ENCODE measurements around the gene MAGI2.

Gene MAGI2

GRCh38 chr7:79337717-79338116, 115.8 kb downstream of the MAGI2 start:
- no peaks in the 10 kb centered on the region for H3K36me3 ChIP-seq (ENCODE audit: control insufficient read depth, insufficient read depth, low read length, severe bottlenecking)
- H3K9ac ChIP-seq (ENCODE audit: low read length): no peak overlapping the region
- peaks cover under 1% of the 10 kb centered on the region for H3K4me1 ChIP-seq (ENCODE audit: control insufficient read depth, insufficient read depth, low read length)
- no peak for DNase-seq (ENCODE audit: low read depth)
- no peak overlapping the region for H3K4me3 ChIP-seq (ENCODE audit: low read length)
- no peaks in the 10 kb centered on the region for H3K9me3 ChIP-seq (ENCODE audit: control insufficient read depth, low read length)
- no peaks in the 10 kb centered on the region for H3K27me3 ChIP-seq (replicated peaks; ENCODE audit: control insufficient read depth, insufficient read depth, low read length)

- Histone ChIP-seq H3K9me3 (ENCODE audit: control insufficient read depth, low read length) (no peaks in the 10 kb centered on the region), H3K4me3 (ENCODE audit: low read length) (no peak overlapping the region), H3K27me3 (replicated peaks; ENCODE audit: control insufficient read depth, insufficient read depth, low read length) (no peaks in the 10 kb centered on the region), H3K4me1 (ENCODE audit: control insufficient read depth, insufficient read depth, low read length) (peaks cover 7% of the 10 kb centered on the region), H3K9ac (ENCODE audit: low read length) (no peak overlapping the region), H3K36me3 (ENCODE audit: control insufficient read depth, insufficient read depth, low read length, severe bottlenecking) (no peaks in the 10 kb centered on the region)
- DNase-seq (ENCODE audit: low read depth): no peak
Observed at GRCh38 chr7:79334841-79335240, 118.6 kb downstream of the MAGI2 start.

- no peak overlapping the region for H3K4me3 ChIP-seq (ENCODE audit: low read length)
- no peaks in the 10 kb centered on the region for H3K9me3 ChIP-seq (ENCODE audit: control insufficient read depth, low read length)
- no peaks in the 10 kb centered on the region for H3K36me3 ChIP-seq (ENCODE audit: control insufficient read depth, insufficient read depth, low read length, severe bottlenecking)
- H3K9ac ChIP-seq (ENCODE audit: low read length): no peak overlapping the region
- H3K4me1 ChIP-seq (ENCODE audit: control insufficient read depth, insufficient read depth, low read length): peaks cover 7% of the 10 kb centered on the region
- no peak for DNase-seq (ENCODE audit: low read depth)
- H3K27me3 ChIP-seq (replicated peaks; ENCODE audit: control insufficient read depth, insufficient read depth, low read length): no peaks in the 10 kb centered on the region
Observed at GRCh38 chr7:79334334-79334733, 119.1 kb downstream of the MAGI2 start.

- peak; percentile 55 for DNase-seq (ENCODE audit: low read depth)
- H3K9me3 ChIP-seq (ENCODE audit: control insufficient read depth, low read length): no peaks in the 10 kb centered on the region
- H3K4me1 ChIP-seq (ENCODE audit: control insufficient read depth, insufficient read depth, low read length): peaks cover 7% of the 10 kb centered on the region
- no peak overlapping the region for H3K9ac ChIP-seq (ENCODE audit: low read length)
- H3K27me3 ChIP-seq (replicated peaks; ENCODE audit: control insufficient read depth, insufficient read depth, low read length): no peaks in the 10 kb centered on the region
- no peaks in the 10 kb centered on the region for H3K36me3 ChIP-seq (ENCODE audit: control insufficient read depth, insufficient read depth, low read length, severe bottlenecking)
- no peak overlapping the region for H3K4me3 ChIP-seq (ENCODE audit: low read length)
Observed at GRCh38 chr7:79332091-79332490, 121.4 kb downstream of the MAGI2 start.

- Histone ChIP-seq H3K4me1 (ENCODE audit: control insufficient read depth, insufficient read depth, low read length) (peaks cover 7% of the 10 kb centered on the region), H3K36me3 (ENCODE audit: control insufficient read depth, insufficient read depth, low read length, severe bottlenecking) (no peaks in the 10 kb centered on the region), H3K9ac (ENCODE audit: low read length) (no peak overlapping the region), H3K9me3 (ENCODE audit: control insufficient read depth, low read length) (no peaks in the 10 kb centered on the region), H3K4me3 (ENCODE audit: low read length) (no peak overlapping the region), H3K27me3 (replicated peaks; ENCODE audit: control insufficient read depth, insufficient read depth, low read length) (no peaks in the 10 kb centered on the region)
- DNase-seq (ENCODE audit: low read depth): no peak
Observed at GRCh38 chr7:79329464-79329863, 124.0 kb downstream of the MAGI2 start.

GRCh38 chr7:79320741-79321473, 132.6 kb downstream of the MAGI2 start:
- Histone ChIP-seq H3K36me3 (ENCODE audit: control insufficient read depth, insufficient read depth, low read length, severe bottlenecking) (no peaks in the 10 kb centered on the region), H3K9ac (ENCODE audit: low read length) (no peak overlapping the region), H3K27me3 (replicated peaks; ENCODE audit: control insufficient read depth, insufficient read depth, low read length) (no peaks in the 10 kb centered on the region), H3K9me3 (ENCODE audit: control insufficient read depth, low read length) (no peaks in the 10 kb centered on the region), H3K4me1 (ENCODE audit: control insufficient read depth, insufficient read depth, low read length) (peaks cover 12% of the 10 kb centered on the region), H3K4me3 (ENCODE audit: low read length) (no peak overlapping the region)
- DNase-seq (ENCODE audit: low read depth): peak; percentile 24

- H3K27me3 ChIP-seq (replicated peaks; ENCODE audit: control insufficient read depth, insufficient read depth, low read length): no peaks in the 10 kb centered on the region
- H3K4me3 ChIP-seq (ENCODE audit: low read length): no peak overlapping the region
- peak; percentile 18 for DNase-seq (ENCODE audit: low read depth)
- no peaks in the 10 kb centered on the region for H3K9me3 ChIP-seq (ENCODE audit: control insufficient read depth, low read length)
- H3K36me3 ChIP-seq (ENCODE audit: control insufficient read depth, insufficient read depth, low read length, severe bottlenecking): no peaks in the 10 kb centered on the region
- H3K4me1 ChIP-seq (ENCODE audit: control insufficient read depth, insufficient read depth, low read length): peaks cover 12% of the 10 kb centered on the region
- no peak overlapping the region for H3K9ac ChIP-seq (ENCODE audit: low read length)
Observed at GRCh38 chr7:79319369-79319768, 134.1 kb downstream of the MAGI2 start.

- Histone ChIP-seq H3K9ac (ENCODE audit: low read length) (no peak overlapping the region), H3K4me3 (ENCODE audit: low read length) (no peak overlapping the region), H3K36me3 (ENCODE audit: control insufficient read depth, insufficient read depth, low read length, severe bottlenecking) (no peaks in the 10 kb centered on the region), H3K9me3 (ENCODE audit: control insufficient read depth, low read length) (no peaks in the 10 kb centered on the region), H3K4me1 (ENCODE audit: control insufficient read depth, insufficient read depth, low read length) (peaks cover 12% of the 10 kb centered on the region), H3K27me3 (replicated peaks; ENCODE audit: control insufficient read depth, insufficient read depth, low read length) (no peaks in the 10 kb centered on the region)
- peak; percentile 89 for DNase-seq (ENCODE audit: low read depth)
Observed at GRCh38 chr7:79317728-79318127, 135.7 kb downstream of the MAGI2 start.

- Histone ChIP-seq H3K4me3 (ENCODE audit: low read length) (no peak overlapping the region), H3K4me1 (ENCODE audit: control insufficient read depth, insufficient read depth, low read length) (peaks cover 10% of the 10 kb centered on the region), H3K36me3 (ENCODE audit: control insufficient read depth, insufficient read depth, low read length, severe bottlenecking) (no peaks in the 10 kb centered on the region), H3K9me3 (ENCODE audit: control insufficient read depth, low read length) (no peaks in the 10 kb centered on the region), H3K9ac (ENCODE audit: low read length) (no peak overlapping the region), H3K27me3 (replicated peaks; ENCODE audit: control insufficient read depth, insufficient read depth, low read length) (no peaks in the 10 kb centered on the region)
- DNase-seq (ENCODE audit: low read depth): no peak
Observed at GRCh38 chr7:79312022-79312421, 141.4 kb downstream of the MAGI2 start.

- H3K36me3 ChIP-seq (ENCODE audit: control insufficient read depth, insufficient read depth, low read length, severe bottlenecking): no peaks in the 10 kb centered on the region
- peak; percentile 35 for DNase-seq (ENCODE audit: low read depth)
- H3K4me3 ChIP-seq (ENCODE audit: low read length): no peak overlapping the region
- no peaks in the 10 kb centered on the region for H3K9me3 ChIP-seq (ENCODE audit: control insufficient read depth, low read length)
- H3K4me1 ChIP-seq (ENCODE audit: control insufficient read depth, insufficient read depth, low read length): peaks cover 10% of the 10 kb centered on the region
- no peaks in the 10 kb centered on the region for H3K27me3 ChIP-seq (replicated peaks; ENCODE audit: control insufficient read depth, insufficient read depth, low read length)
- H3K9ac ChIP-seq (ENCODE audit: low read length): no peak overlapping the region
Observed at GRCh38 chr7:79308192-79308591, 145.3 kb downstream of the MAGI2 start.

GRCh38 chr7:79307376-79307775, 146.1 kb downstream of the MAGI2 start:
- peaks cover 10% of the 10 kb centered on the region for H3K4me1 ChIP-seq (ENCODE audit: control insufficient read depth, insufficient read depth, low read length)
- no peak for DNase-seq (ENCODE audit: low read depth)
- H3K4me3 ChIP-seq (ENCODE audit: low read length): no peak overlapping the region
- no peaks in the 10 kb centered on the region for H3K27me3 ChIP-seq (replicated peaks; ENCODE audit: control insufficient read depth, insufficient read depth, low read length)
- H3K9me3 ChIP-seq (ENCODE audit: control insufficient read depth, low read length): no peaks in the 10 kb centered on the region
- no peaks in the 10 kb centered on the region for H3K36me3 ChIP-seq (ENCODE audit: control insufficient read depth, insufficient read depth, low read length, severe bottlenecking)
- no peak overlapping the region for H3K9ac ChIP-seq (ENCODE audit: low read length)

GRCh38 chr7:79304711-79305110, 148.8 kb downstream of the MAGI2 start:
- Histone ChIP-seq H3K36me3 (ENCODE audit: control insufficient read depth, insufficient read depth, low read length, severe bottlenecking) (no peaks in the 10 kb centered on the region), H3K9me3 (ENCODE audit: control insufficient read depth, low read length) (no peaks in the 10 kb centered on the region), H3K9ac (ENCODE audit: low read length) (no peak overlapping the region), H3K27me3 (replicated peaks; ENCODE audit: control insufficient read depth, insufficient read depth, low read length) (no peaks in the 10 kb centered on the region), H3K4me3 (ENCODE audit: low read length) (no peak overlapping the region), H3K4me1 (ENCODE audit: control insufficient read depth, insufficient read depth, low read length) (peaks cover 15% of the 10 kb centered on the region)
- DNase-seq (ENCODE audit: low read depth): no peak

All from adipocyte (in vitro differentiated cells).